Thyroid gland (tissue), 4 donors: ENCODE results near the gene STAT1.

Experiments used
- POLR2A ChIP-seq, 2 donors: fragments of 450-650 bp; IDR thresholded peaks; one replicate each; pipeline ENCODE4 v1.6.1; 2017; ENCODE audit warnings: antibody characterized with exemption in 2 of 2, mild to moderate bottlenecking in 2 of 2, moderate library complexity in 1 of 2
- TF ChIP-seq, protein P1 (sequence below), 6 experiments: fragments of 200-600 bp in 3 of 6; fragments of 450-650 bp in 3 of 6; sonication (generic) in 3 of 6; IDR thresholded peaks; one replicate each; pipeline ENCODE4 v1.5.1; 2016 to 2019; ENCODE audit warnings: antibody characterized with exemption in 6 of 6, mild to moderate bottlenecking in 2 of 6, inconsistent platforms in 1 of 6, moderate library complexity in 1 of 6

DNA sequence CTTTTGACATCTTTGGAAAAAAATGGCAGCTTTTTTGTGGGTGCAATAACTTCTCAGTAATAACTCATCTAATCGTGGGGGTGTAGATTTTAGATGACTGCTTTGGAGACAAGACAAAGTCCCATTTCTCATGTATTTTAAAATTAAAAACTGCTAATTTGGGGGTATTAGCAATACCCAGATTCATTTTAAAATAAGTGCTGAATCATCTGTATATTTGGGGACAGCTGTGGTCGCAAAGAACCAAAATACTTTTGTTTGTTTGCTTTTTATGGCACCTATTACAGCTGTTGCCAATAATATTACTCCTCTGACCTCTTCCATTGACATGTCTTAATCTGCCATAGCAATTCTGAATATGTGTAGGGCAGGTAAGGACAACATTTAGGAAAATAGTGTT is 45.4 kb downstream of the STAT1 start:
- no peak for TF ChIP-seq POLR2A (IDR thresholded peaks at IDR 0.05)
- TF ChIP-seq, protein P1, sequence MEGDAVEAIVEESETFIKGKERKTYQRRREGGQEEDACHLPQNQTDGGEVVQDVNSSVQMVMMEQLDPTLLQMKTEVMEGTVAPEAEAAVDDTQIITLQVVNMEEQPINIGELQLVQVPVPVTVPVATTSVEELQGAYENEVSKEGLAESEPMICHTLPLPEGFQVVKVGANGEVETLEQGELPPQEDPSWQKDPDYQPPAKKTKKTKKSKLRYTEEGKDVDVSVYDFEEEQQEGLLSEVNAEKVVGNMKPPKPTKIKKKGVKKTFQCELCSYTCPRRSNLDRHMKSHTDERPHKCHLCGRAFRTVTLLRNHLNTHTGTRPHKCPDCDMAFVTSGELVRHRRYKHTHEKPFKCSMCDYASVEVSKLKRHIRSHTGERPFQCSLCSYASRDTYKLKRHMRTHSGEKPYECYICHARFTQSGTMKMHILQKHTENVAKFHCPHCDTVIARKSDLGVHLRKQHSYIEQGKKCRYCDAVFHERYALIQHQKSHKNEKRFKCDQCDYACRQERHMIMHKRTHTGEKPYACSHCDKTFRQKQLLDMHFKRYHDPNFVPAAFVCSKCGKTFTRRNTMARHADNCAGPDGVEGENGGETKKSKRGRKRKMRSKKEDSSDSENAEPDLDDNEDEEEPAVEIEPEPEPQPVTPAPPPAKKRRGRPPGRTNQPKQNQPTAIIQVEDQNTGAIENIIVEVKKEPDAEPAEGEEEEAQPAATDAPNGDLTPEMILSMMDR (IDR thresholded peaks at IDR 0.05): no peak
